ENCODE results near the gene IL17RE.

GRCh38 chr3:9863058-9863772 lies 39.4 kb upstream of the IL17RE start:
- no peak for TF ChIP-seq CTCF (conservative IDR thresholded peaks at IDR 0.05 in 1 of 2, IDR thresholded peaks at IDR 0.05 in 1 of 2; ENCODE audit: extremely low read depth in 1 of 2, insufficient read depth in 1 of 2, low read depth in 1 of 2, low read length in 2 of 2)
- TF ChIP-seq EZH2 (IDR thresholded peaks at IDR 0.05; ENCODE audit: borderline replicate concordance, low read length) = no peak
